CD8-positive, alpha-beta memory T cell (primary cell): ENCODE data around the gene NELL2. TPM values are rescaled to one million over a fixed set of nuclear protein-coding genes. Genes with fewer than 3 reads are reported as not detected.

Experiments
- CTCF ChIA-PET: fragments of 350-600 bp; sonication (Branson Sonifier 250); formaldehyde crosslinking; loops from one replicate; lab custom pipeline; 2021; ENCODE audit warnings: antibody characterized with exemption; lab: Charles Lee
- POLR2A ChIA-PET: fragments of 350-600 bp; sonication (Branson Sonifier 250); formaldehyde crosslinking; loops from one replicate; lab custom pipeline; 2021; ENCODE audit warnings: antibody characterized with exemption; lab: Charles Lee
- DNase-seq, 5 donors: peaks; one replicate each; pipeline versions ENCODE4 v3.0.0 to v3.0.0-alpha.2; 2020 to 2022; ENCODE audit warnings: mixed read lengths in 1 of 5
- H3K27ac ChIP-seq: one replicate; pipeline ENCODE4 v1.7.0; 2013; ENCODE audit warnings: low read depth, mild to moderate bottlenecking, low read length, moderate library complexity
- H3K27me3 ChIP-seq: 2 replicates; pipeline ENCODE4 v1.7.0; 2013; ENCODE audit warnings: low read length, mild to moderate bottlenecking; ENCODE audit not compliant: insufficient read depth, poor library complexity, severe bottlenecking
- H3K36me3 ChIP-seq: 2 replicates; pipeline ENCODE4 v1.7.0; 2013; ENCODE audit warnings: mild to moderate bottlenecking, low read length, moderate library complexity; ENCODE audit not compliant: insufficient read depth
- H3K4me1 ChIP-seq: 2 replicates; pipeline ENCODE4 v1.7.0; 2013; ENCODE audit warnings: mild to moderate bottlenecking, low read length, moderate library complexity; ENCODE audit not compliant: insufficient read depth
- H3K4me3 ChIP-seq: 2 replicates; pipeline ENCODE4 v1.7.0; 2013; ENCODE audit warnings: mild to moderate bottlenecking, low read length
- H3K9me3 ChIP-seq: 2 replicates; pipeline ENCODE4 v1.7.0; 2013; ENCODE audit warnings: mild to moderate bottlenecking, low read length
- H3K27ac Mint-ChIP-seq, 8 donors: one replicate each; pipeline ENCODE4 v1.8.0; 2020 to 2021; ENCODE audit warnings: mixed read lengths in 8 of 8, mild to moderate bottlenecking in 6 of 8, inconsistent platforms in 3 of 8, moderate library complexity in 3 of 8
- H3K27me3 Mint-ChIP-seq, 2 donors: one replicate each; pipeline ENCODE4 v1.8.0; 2020 to 2021; ENCODE audit warnings: mixed read lengths in 2 of 2, mild to moderate bottlenecking in 1 of 2, moderate library complexity in 1 of 2
- H3K36me3 Mint-ChIP-seq, 3 donors: one replicate each; pipeline ENCODE4 v1.8.0; 2020 to 2021; ENCODE audit warnings: mixed read lengths in 3 of 3, inconsistent platforms in 1 of 3, mild to moderate bottlenecking in 1 of 3
- H3K4me1 Mint-ChIP-seq, 3 donors: one replicate each; pipeline ENCODE4 v1.8.0; 2020 to 2021; ENCODE audit warnings: mixed read lengths in 3 of 3, inconsistent platforms in 1 of 3, mild to moderate bottlenecking in 1 of 3
- H3K4me3 Mint-ChIP-seq, 7 donors: one replicate each; pipeline ENCODE4 v1.8.0; 2020 to 2021; ENCODE audit warnings: mixed read lengths in 7 of 7, mild to moderate bottlenecking in 6 of 7, moderate library complexity in 4 of 7, inconsistent platforms in 2 of 7
- H3K9me3 Mint-ChIP-seq, 5 donors: one replicate each; pipeline ENCODE4 v1.8.0; 2020 to 2022; ENCODE audit warnings: mixed read lengths in 5 of 5, mild to moderate bottlenecking in 3 of 5, moderate library complexity in 2 of 5, inconsistent platforms in 1 of 5
- polyA plus RNA-seq: library from polyadenylated mRNA; unstranded; fragments of 300-500 nt; fragmentation: Illumina TruSeq; gene quantifications from one replicate; pipeline ENCODE4 v1.2.3, GENCODE V29; 2021
- total RNA-seq, 2 experiments: library from RNA; stranded (reverse); gene quantifications; one replicate each; pipeline ENCODE4 v1.2.3, GENCODE V29; 2021

NELL2 gene
- total and polyA plus RNA-seq, 3 experiments from 2014 or later: 60.2 to 203 (median 67.0) TPM

DNA sequence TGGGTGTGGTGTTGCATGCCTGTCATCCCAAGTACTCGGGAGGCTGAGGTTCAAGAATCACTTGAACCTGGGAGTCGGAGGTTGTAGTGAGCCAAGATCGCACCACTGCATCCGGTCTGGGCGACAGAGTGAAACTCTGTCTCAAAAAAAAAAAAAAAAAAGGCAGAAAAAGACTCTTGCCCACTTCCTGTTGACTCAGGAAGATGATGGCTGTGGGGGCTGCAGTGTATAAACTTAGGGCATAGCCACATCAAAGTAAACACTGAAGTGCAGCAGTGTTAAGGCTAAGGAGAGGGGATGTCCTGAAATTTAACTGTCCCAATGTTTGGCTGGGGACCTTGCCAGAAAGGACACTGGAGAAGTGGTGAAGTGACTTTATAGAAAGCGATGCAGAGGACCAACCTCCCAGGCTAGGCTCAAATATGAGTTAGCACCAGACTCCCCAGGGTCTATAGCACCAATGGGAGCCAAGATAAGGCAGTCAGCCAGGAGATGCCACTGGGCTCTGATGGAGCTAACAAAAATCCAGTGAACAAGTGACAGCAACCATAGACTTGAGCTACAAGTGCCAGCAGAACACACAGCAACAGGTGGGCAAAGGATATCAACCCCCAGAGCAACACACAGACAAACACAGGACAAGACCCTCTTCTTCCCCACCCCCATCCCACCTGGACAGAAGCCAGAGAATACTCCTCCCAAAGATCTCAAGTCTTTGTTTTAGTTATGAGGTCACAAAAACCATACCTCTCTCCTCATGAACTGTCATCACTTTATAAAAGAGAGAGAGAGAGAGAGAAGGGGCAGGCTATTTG, 28.0 kb downstream of the NELL2 start:
- Mint-ChIP-seq H3K36me3 (peaks cover 2 to 12% (median 12%) of the 10 kb centered on the region in 3 donors), H3K27me3 (peaks cover 0 to 3% of the 10 kb centered on the region in 2 donors), H3K9me3 (peaks cover 0 to 4% (median 0%) of the 10 kb centered on the region in 5 donors), H3K4me1 (peaks cover 76 to 95% (median 94%) of the 10 kb centered on the region in 3 donors), H3K27ac (peak overlapping the region; percentile 93 to 99 (median 96)), H3K4me3 (peak overlapping the region; percentile 69 to 89 (median 77))
- Histone ChIP-seq H3K27me3 (no peaks in the 10 kb centered on the region), H3K4me1 (peaks cover 89% of the 10 kb centered on the region), H3K4me3 (peak overlapping the region; percentile 51), H3K9me3 (no peaks in the 10 kb centered on the region), H3K27ac (peak overlapping the region; percentile 72), H3K36me3 (no peaks in the 10 kb centered on the region)
- POLR2A ChIA-PET: interaction anchor here (0.8 to 3.3 kb wide), 9 partner anchors 11 to 1042 kb away, joined by 3 to 17 read pairs (median 8); partner anchors contain the start of genes NELL2 and TWF1
- DNase-seq: peak; percentile 52 to 89 (median 87)
- CTCF ChIA-PET: interaction anchor here (0.7 to 3.8 kb wide), 6 partner anchors 12 to 82 kb away, joined by 3 to 37 read pairs (median 4); partner anchors contain the start of gene NELL2

DNA sequence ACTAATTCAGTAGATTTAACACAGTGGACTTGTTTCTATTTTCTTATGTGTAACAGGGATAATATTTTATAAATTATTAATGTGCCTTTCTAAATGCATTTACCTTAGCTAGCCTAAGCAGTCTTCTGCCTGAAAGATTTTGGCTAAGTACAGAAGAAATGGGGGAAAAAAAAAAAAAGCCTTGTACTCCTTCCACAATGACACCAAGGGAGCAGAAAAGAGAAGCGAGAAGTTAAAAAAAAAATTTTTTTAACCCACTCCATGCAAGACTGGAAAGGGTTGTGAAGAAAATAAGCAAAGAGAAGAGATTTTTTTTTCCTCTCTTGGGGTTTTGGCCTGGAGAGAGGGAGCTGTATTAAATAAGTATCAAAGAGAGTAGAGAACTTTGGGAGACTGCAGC, 28.7 kb downstream of the NELL2 start:
- H3K36me3 ChIP-seq: no peaks in the 10 kb centered on the region
- POLR2A ChIA-PET: interaction anchor here (0.9 to 3.3 kb wide), 8 partner anchors 10 to 36 kb away, joined by 3 to 17 read pairs (median 8); partner anchors contain the start of gene NELL2
- Mint-ChIP-seq H3K9me3 (peaks cover 0 to 4% (median 0%) of the 10 kb centered on the region in 5 donors), H3K27ac (peak overlapping the region; percentile 93 to 99 (median 96)), H3K4me1 (peaks cover 75 to 95% (median 94%) of the 10 kb centered on the region in 3 donors), H3K27me3 (peaks cover 0 to 3% of the 10 kb centered on the region in 2 donors), H3K4me3 (peak overlapping the region; percentile 69 to 89 (median 77)), H3K36me3 (peaks cover 4 to 12% (median 11%) of the 10 kb centered on the region in 3 donors)
- H3K27me3 ChIP-seq: no peaks in the 10 kb centered on the region
- no peak for DNase-seq
- H3K4me3 ChIP-seq: no peak overlapping the region
- H3K27ac ChIP-seq: peak overlapping the region; percentile 44
- no peaks in the 10 kb centered on the region for H3K9me3 ChIP-seq
- peaks cover 91% of the 10 kb centered on the region for H3K4me1 ChIP-seq
- CTCF ChIA-PET: interaction anchor here (0.7 to 3.8 kb wide), 5 partner anchors 8 to 73 kb away, joined by 3 to 37 read pairs (median 4); partner anchors contain the start of gene NELL2

DNA sequence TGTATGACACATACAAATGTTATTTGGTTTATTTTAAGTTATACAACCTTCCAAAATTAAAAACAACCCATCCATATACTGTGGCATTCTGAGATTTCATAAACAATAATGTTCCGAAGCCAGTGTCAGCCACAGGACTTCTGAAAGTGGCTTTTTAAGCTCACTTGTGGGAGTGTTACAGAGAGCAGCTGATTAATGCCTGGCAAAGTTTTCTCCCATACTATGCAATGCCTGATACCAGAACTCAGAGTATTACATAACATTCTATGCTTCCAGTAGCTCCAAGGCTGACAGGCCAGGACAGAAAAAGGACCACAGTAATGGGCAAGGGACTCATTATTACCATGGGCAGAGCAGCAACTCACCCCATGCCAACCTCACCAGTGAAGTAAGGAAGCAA, 29.3 kb downstream of the NELL2 start:
- H3K4me3 Mint-ChIP-seq: peak overlapping the region; percentile 35 to 77 (median 61)
- no peak for DNase-seq

GRCh38 chr12:44842669-44843068, 33.4 kb downstream of the NELL2 start:
- Histone ChIP-seq H3K27ac (no peak overlapping the region), H3K4me3 (no peak overlapping the region), H3K9me3 (no peaks in the 10 kb centered on the region), H3K4me1 (peaks cover 78% of the 10 kb centered on the region), H3K36me3 (no peaks in the 10 kb centered on the region), H3K27me3 (no peaks in the 10 kb centered on the region)
- Mint-ChIP-seq H3K27ac (peak overlapping the region; percentile 55 to 87 (median 74)), H3K4me3 (peak overlapping the region; percentile 12 to 76 (median 53)), H3K27me3 (peaks cover 0 to under 1% of the 10 kb centered on the region in 2 donors), H3K4me1 (peaks cover 71 to 96% (median 95%) of the 10 kb centered on the region in 3 donors), H3K36me3 (peaks cover 4 to 13% (median 5%) of the 10 kb centered on the region in 3 donors), H3K9me3 (no peaks in the 10 kb centered on the region)
- CTCF ChIA-PET: interaction anchor here (0.8 to 3.0 kb wide), 2 partner anchors 31 to 33 kb away, joined by 3 to 13 read pairs; partner anchors contain the start of gene NELL2
- DNase-seq: peak in 1 of 5 donors; percentile 49
- POLR2A ChIA-PET: interaction anchor here (1.4 to 1.7 kb wide), 2 partner anchors 31 to 33 kb away, joined by 6 to 8 read pairs; partner anchors contain the start of gene NELL2

More for the DNA sequence above, 29.3 kb downstream of the NELL2 start:
- Histone ChIP-seq H3K27ac (no peak overlapping the region), H3K4me1 (peaks cover 86% of the 10 kb centered on the region), H3K4me3 (peak overlapping the region; percentile 15), H3K36me3 (no peaks in the 10 kb centered on the region), H3K27me3 (no peaks in the 10 kb centered on the region), H3K9me3 (no peaks in the 10 kb centered on the region)
- Mint-ChIP-seq H3K27ac (peak overlapping the region; percentile 90 to 99 (median 94)), H3K27me3 (peaks cover 0 to 3% of the 10 kb centered on the region in 2 donors), H3K4me1 (peaks cover 72 to 95% (median 94%) of the 10 kb centered on the region in 3 donors), H3K9me3 (peaks cover 0 to 4% (median 0%) of the 10 kb centered on the region in 5 donors), H3K36me3 (peaks cover 4 to 12% (median 11%) of the 10 kb centered on the region in 3 donors)
- ChIA-PET CTCF (interaction anchor here (0.7 to 3.8 kb wide), 4 partner anchors 8 to 72 kb away, joined by 3 to 37 read pairs (median 7); partner anchors contain the start of gene NELL2), POLR2A (interaction anchor here (1.2 to 3.3 kb wide), 5 partner anchors 9 to 34 kb away, joined by 3 to 17 read pairs (median 9); partner anchors contain the start of gene NELL2)

GRCh38 chr12:44839785-44840184, 36.3 kb downstream of the NELL2 start:
- Histone ChIP-seq H3K4me1 (peaks cover 78% of the 10 kb centered on the region), H3K27ac (no peak overlapping the region), H3K36me3 (no peaks in the 10 kb centered on the region), H3K9me3 (no peaks in the 10 kb centered on the region), H3K4me3 (no peak overlapping the region), H3K27me3 (no peaks in the 10 kb centered on the region)
- Mint-ChIP-seq H3K4me1 (peaks cover 83 to 96% (median 95%) of the 10 kb centered on the region in 3 donors), H3K27ac (peak overlapping the region in 6 of 8 donors; percentile 5 to 80 (median 56)), H3K27me3 (no peaks in the 10 kb centered on the region), H3K9me3 (no peaks in the 10 kb centered on the region), H3K4me3 (peak overlapping the region in 4 of 7 donors; percentile 10 to 55 (median 50)), H3K36me3 (peaks cover 1 to 11% (median 5%) of the 10 kb centered on the region in 3 donors)
- ChIA-PET CTCF (interaction anchor here (1.2 to 2.1 kb wide), 2 partner anchors 10 to 37 kb away, joined by 3 to 7 read pairs; no protein-coding TSS in a partner anchor), POLR2A (no interaction called here)
- DNase-seq: no peak

DNA sequence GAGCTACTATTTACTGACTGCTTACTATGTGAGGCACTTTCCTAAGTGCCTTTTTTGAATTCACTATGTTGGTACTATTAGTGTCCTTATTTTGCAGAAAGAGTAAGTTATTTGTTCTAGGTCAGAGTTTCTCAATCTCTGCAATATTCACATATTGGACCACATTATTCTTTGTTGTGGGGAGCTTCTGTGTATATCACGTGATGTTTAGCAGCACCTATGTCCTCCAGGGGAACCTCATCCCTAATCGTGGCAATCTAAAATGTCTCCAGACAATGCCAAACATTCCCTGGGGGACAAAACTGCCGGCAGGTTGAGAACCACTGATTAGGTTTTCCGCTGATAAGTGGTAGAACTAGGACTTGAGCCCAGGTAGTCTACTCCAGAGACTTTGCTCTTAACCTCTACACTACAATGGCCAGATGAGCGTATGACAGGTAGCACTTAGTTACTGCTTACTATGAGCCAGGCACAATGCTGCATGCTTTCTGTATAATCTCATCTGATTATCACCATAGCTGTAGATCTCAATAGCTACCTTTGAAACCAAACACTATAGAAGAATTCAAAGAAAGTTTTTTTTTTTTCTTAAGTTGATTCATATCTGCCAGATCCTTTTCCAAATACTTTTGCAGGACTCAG, 38.9 kb downstream of the NELL2 start:
- Mint-ChIP-seq H3K27me3 (no peaks in the 10 kb centered on the region), H3K9me3 (no peaks in the 10 kb centered on the region), H3K4me3 (peak overlapping the region in 6 of 7 donors; percentile 57 to 72 (median 66)), H3K4me1 (peaks cover 80 to 98% (median 97%) of the 10 kb centered on the region in 3 donors), H3K36me3 (peaks cover 0 to 7% (median 0%) of the 10 kb centered on the region in 3 donors), H3K27ac (peak overlapping the region; percentile 23 to 94 (median 84))
- H3K27ac ChIP-seq: no peak overlapping the region
- no peaks in the 10 kb centered on the region for H3K36me3 ChIP-seq
- no peak overlapping the region for H3K4me3 ChIP-seq
- peaks cover 73% of the 10 kb centered on the region for H3K4me1 ChIP-seq
- ChIA-PET POLR2A (interaction anchor here (1.0 to 1.1 kb wide), 2 partner anchors 10 to 15 kb away, joined by 3 to 4 read pairs; no protein-coding TSS in a partner anchor), CTCF (interaction anchor here (1.0 to 1.7 kb wide), 3 partner anchors 10 to 55 kb away, joined by 3 to 7 read pairs (median 3); partner anchors contain the start of gene NELL2)
- H3K27me3 ChIP-seq: no peaks in the 10 kb centered on the region
- peak in 1 of 5 donors; percentile 26 for DNase-seq
- H3K9me3 ChIP-seq: no peaks in the 10 kb centered on the region
